Measurements from ENCODE around the gene TNFRSF6B.

Gene TNFRSF6B

DNA sequence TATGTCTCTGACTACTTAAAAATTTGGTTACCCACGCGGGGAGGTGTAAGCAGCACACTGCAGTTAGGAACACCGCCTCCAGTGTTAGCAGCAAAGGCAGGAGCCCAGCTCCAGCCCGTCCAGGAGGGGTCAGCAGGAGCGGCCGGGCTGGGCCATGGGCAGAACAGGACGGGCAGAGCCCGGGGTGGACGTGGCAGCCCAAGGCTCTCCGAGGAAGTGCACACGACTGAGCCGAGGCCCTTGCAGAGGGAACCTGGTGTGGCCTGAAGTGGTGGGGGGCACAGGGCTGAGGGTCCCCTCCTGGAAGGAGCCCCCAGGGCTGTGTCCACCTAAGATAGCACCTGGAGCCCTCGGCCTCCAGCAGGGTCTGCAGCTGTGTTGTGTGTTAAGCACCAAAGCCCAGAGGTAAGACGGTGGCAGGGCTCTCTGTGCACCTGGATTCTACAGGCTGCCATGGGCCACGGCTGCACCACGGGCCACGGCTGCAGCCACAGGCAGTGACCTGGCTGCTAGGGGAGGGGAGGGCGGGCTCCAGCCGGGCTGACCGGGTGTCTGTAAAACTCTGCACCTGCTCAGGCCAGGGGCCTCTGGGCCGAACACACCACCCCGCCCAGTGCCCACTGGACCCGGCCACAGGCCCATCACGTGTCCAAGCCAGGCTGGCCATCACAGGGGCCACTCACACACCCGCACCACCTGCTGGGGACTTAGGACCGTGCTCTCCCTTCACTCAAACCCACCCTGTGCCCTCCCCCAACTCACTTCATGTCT is 49.7 kb downstream of the TNFRSF6B start:
- DNase-seq = no peak

DNA sequence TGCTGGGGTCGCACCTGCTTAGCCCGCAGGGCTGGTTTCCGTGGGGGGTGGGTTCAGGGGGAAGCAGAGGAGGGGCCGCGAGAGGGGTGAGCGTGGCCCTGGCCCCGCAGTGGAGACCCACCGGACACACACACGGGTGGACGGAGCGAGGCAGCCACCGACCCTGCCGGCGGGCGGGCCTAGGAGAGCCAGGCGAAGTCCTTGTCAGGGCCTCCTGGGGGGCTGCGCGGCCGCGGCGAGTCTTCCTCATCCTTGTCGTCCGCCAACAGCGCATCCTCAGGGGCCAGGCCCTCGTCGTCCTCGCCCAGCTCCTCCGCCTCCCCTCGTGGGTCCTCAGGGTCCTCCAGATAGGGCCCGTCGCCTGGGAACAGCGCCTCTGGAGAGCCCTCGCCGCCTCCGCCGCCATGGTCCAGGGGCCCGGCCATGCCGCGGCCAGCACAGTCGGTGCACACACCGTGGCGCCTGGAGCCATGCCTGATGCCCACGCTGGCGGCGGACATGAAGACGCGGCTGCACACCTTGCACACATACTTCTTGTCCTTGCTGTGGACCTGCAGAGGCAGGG is 50.4 kb downstream of the TNFRSF6B start:
- DNase-seq = no peak

DNA sequence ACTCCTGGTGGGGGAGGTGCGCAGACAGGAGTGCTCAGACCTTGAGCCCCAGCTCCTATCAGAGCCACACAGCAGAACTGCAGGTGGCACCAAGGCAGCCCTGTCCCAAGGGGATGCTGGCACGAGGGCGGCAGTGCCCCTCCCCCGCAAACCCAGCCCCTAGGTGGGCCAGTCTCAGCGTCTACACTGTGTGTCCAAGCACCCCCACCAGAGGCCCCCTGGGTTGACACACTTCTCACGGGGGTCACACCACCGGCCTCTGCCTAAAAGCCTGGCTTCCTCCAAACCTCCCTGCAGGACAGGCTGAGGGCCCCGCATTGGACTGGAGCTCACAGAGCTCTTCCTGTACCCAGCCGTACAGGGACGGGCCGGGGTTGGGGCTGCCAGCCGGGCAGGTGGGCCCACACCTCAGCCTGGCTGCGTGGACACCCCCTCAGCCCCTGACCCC is 51.2 kb downstream of the TNFRSF6B start:
- DNase-seq = no peak
